ENCODE measurements around the gene DAGLA.

Gene DAGLA

DNA sequence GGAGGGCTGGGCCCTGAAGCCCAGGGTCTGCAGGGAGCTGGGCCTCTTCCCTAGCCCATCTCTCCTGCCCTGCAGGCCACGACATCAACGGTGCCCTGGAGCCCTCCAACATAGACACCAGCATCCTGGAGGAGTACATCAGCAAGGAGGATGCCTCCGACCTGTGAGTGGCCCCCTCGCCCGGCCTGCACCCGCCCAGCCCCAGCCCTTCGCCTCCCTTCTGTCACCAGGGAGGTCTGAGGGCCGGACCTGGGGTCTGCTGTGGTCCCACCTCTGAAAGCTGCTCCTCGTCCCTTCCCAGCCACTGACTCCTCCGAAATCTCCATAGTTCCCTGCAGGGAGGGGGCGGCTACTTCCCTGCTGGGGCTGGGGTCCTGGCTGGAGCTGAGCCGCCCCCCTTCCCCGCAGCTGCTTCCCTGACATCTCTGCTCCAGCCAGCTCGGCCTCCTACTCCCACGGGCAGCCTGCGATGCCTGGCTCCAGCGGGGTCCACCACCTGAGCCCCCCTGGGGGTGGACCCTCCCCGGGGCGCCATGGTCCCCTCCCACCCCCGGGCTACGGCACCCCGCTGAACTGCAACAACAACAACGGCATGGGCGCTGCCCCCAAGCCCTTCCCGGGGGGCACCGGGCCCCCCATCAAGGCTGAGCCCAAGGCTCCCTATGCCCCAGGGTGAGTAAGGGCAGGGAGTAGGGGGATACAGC, 85.5 kb downstream of the DAGLA start:
- ChIA-PET POLR2A (interaction anchor here (1.9 kb wide), 1 partner anchor 27 kb away, joined by 8 read pairs; the partner anchor contains the start of genes FEN1 and TMEM258), CTCF (no interaction called here)
- DNase-seq (ENCODE audit: extremely low spot score) = no peak
- TF ChIP-seq LEF1 (IDR thresholded peaks at IDR 0.05; ENCODE audit: borderline replicate concordance) (no peak), FOXK2 (IDR thresholded peaks at IDR 0.05) (no peak), TARDBP (IDR thresholded peaks at IDR 0.05) (no peak), SP1 (IDR thresholded peaks at IDR 0.05) (no peak), NFRKB (IDR thresholded peaks at IDR 0.05) (no peak), SUZ12 (IDR thresholded peaks at IDR 0.05) (no peak), L3MBTL2 (conservative IDR thresholded peaks at IDR 0.05) (no peak), FOXM1 (IDR thresholded peaks at IDR 0.05; ENCODE audit: borderline replicate concordance) (no peak), ARNT (IDR thresholded peaks at IDR 0.05) (no peak)

DNA sequence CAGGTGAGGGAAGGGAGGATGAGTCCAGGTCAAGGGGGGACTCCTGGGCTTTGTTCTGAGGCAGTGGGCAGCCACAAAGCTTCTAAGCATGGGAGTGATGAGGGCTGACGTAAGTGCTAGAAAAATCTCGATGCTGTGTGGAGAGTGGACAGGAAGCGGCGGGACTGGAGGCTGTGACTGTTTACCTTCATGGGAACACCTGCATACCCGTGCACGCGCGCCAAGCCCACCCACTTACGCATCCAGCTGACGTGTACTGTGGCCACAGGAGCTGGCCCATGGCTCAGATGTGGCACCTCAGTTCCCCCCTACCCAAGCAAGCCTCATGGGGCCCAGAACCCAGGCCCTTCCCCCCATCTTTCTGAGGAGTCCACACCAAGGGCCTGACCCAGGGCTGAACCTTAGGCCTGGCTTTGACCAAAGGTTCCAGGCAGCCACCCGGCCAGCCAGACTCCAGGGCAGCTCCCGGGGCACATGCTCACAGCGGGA, 86.2 kb downstream of the DAGLA start:
- POLR2A ChIA-PET = interaction anchor here (1.9 kb wide), 1 partner anchor 26 kb away, joined by 8 read pairs; the partner anchor contains the start of genes FEN1 and TMEM258
- CTCF ChIA-PET = interaction anchor here (1.1 kb wide), 1 partner anchor 22 kb away, joined by 3 read pairs; no protein-coding TSS in a partner anchor
- no peak for TF ChIP-seq ELF4 (IDR thresholded peaks at IDR 0.05)
- no peak for TF ChIP-seq LEF1 (IDR thresholded peaks at IDR 0.05; ENCODE audit: borderline replicate concordance)
- TF ChIP-seq FOXA1 (IDR thresholded peaks at IDR 0.05) = no peak
- TF ChIP-seq FOXM1 (IDR thresholded peaks at IDR 0.05; ENCODE audit: borderline replicate concordance) = no peak
- TF ChIP-seq CTBP1 (IDR thresholded peaks at IDR 0.05; ENCODE audit: borderline replicate concordance) = no peak
- no peak for TF ChIP-seq TARDBP (IDR thresholded peaks at IDR 0.05)
- TF ChIP-seq, protein P1, sequence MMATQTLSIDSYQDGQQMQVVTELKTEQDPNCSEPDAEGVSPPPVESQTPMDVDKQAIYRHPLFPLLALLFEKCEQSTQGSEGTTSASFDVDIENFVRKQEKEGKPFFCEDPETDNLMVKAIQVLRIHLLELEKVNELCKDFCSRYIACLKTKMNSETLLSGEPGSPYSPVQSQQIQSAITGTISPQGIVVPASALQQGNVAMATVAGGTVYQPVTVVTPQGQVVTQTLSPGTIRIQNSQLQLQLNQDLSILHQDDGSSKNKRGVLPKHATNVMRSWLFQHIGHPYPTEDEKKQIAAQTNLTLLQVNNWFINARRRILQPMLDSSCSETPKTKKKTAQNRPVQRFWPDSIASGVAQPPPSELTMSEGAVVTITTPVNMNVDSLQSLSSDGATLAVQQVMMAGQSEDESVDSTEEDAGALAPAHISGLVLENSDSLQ (IDR thresholded peaks at IDR 0.05) = no peak
- no peak for TF ChIP-seq FOXK2 (IDR thresholded peaks at IDR 0.05)
- no peak for TF ChIP-seq SUZ12 (IDR thresholded peaks at IDR 0.05)
- TF ChIP-seq L3MBTL2 (conservative IDR thresholded peaks at IDR 0.05) = no peak
- TF ChIP-seq ZNF384 (IDR thresholded peaks at IDR 0.05) = no peak
- no peak for TF ChIP-seq NFRKB (IDR thresholded peaks at IDR 0.05)
- no peak for TF ChIP-seq ARNT (IDR thresholded peaks at IDR 0.05)
- TF ChIP-seq SP1 (IDR thresholded peaks at IDR 0.05) = no peak
- no peak for DNase-seq (ENCODE audit: extremely low spot score)

DNA sequence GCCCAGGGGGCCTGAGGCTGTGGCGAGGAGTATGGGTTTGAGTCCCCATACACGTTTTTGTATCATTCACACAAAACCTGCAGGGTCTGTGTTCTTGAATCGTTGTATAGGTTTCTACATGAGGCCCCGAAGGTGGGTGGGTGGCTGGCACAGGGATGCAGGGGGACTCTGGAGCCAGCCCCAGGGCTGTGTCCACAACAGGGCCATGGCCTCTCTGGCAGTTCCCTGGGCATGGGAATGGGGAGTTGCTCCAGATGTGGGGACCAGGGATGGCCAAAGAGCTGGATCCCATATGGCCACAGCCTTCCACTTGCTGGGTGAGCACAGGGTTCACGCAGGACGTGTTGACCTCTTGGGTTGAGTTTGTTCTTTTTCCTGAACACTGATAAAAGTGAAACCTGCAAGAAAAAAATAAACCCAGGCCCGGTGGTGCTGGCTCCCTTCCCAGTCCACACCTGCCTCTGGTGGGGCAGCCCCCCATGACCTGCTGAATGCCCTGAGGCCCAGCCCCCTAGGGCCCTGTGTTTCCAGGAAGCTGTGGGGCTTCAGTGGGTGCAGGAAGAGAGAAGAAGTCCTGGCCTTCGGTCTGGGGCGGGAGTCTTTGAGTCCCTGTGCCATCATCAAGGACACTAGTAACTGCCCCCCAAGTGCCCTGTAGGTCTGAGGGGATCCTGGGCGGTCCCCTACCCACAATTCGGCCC, 88.3 kb downstream of the DAGLA start:
- TF ChIP-seq FOXK2 (IDR thresholded peaks at IDR 0.05) (no peak), FOXA1 (IDR thresholded peaks at IDR 0.05) (no peak), ELF4 (IDR thresholded peaks at IDR 0.05) (no peak)
- TF ChIP-seq, protein P1 (IDR thresholded peaks at IDR 0.05) = no peak
- no peak for DNase-seq (ENCODE audit: extremely low spot score)
- CTCF ChIA-PET = no interaction called here
- POLR2A ChIA-PET = no interaction called here

DNA sequence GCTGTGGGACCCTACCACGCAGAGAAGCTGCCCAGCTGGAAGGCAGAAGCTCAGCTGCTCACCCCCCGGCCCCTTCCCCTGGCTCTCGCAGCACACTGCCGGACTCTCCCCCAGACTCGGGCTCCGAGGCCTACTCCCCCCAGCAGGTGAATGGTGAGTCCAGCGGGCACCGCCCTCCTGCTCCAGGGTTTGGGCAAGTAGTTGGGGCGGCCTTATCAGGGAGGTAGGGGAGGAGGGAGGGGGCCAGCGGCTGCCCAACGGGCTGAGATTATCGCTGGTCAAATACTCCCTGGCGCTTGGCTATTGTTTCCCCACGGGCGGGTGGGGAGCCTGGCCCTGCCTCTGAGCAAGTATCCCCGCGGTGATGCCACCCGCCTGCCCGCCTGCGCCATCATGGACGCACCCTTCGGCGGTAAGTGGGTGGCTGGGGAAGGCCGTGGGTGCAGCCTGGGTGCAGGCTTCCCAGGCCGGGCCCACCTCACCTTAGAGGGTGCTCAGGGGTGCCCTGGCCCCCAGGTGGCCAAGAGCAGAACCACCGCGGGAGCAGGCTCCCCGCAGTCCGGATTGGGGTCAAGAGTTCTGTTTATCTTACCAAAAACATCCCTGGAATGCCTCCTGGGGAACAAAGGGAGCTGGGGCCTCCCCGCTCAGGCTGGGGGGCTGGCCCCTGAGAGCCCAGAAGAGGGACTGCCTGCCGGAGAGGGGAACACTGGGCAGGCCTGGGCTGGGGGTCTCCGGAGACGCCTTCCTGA, 89.2 kb downstream of the DAGLA start:
- DNase-seq (ENCODE audit: extremely low spot score) = no peak
- TF ChIP-seq LEF1 (IDR thresholded peaks at IDR 0.05; ENCODE audit: borderline replicate concordance) (no peak), SP1 (IDR thresholded peaks at IDR 0.05) (no peak), ARNT (IDR thresholded peaks at IDR 0.05) (no peak), BHLHE40 (IDR thresholded peaks at IDR 0.05; ENCODE audit: borderline replicate concordance) (no peak), FOXA1 (IDR thresholded peaks at IDR 0.05) (no peak), HDGF (IDR thresholded peaks at IDR 0.05; ENCODE audit: borderline replicate concordance) (no peak), ZNF384 (IDR thresholded peaks at IDR 0.05) (no peak), SUZ12 (IDR thresholded peaks at IDR 0.05) (no peak)
- TF ChIP-seq, protein P1 (IDR thresholded peaks at IDR 0.05) = no peak
- ChIA-PET CTCF (no interaction called here), POLR2A (no interaction called here)

DNA sequence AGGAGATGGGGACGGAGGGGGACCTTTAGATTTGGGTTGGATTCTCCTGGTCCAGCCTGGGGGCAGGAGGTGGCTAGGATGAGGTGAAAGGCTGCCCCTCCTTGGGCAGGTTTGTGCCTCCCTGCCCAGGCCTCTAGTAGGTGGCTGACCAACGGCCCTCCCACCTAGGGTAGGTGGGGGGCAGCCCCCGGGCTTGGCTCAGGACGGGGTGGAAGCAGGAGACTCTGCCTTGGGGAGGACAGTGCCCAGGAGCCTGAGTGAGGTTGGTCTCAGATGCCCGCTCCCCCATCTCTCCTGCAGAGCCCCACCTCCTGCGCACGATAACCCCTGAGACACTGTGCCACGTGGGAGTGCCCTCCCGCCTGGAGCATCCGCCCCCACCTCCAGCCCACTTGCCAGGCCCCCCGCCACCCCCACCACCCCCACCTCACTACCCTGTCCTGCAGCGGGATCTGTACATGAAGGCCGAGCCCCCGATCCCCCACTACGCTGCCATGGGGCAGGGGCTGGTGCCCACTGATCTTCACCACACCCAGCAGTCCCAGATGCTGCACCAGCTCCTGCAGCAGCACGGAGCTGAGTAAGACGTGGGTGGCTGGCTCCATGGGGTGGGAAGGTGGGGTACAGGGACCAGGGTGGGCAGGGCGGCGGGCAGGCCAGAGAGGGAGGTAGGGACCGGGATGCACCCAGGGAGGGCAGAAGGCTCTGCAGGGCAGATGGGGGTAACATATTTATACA, 89.9 kb downstream of the DAGLA start:
- ChIA-PET POLR2A (no interaction called here), CTCF (no interaction called here)
- no peak for TF ChIP-seq LEF1 (IDR thresholded peaks at IDR 0.05; ENCODE audit: borderline replicate concordance)
- no peak for TF ChIP-seq FOXA1 (IDR thresholded peaks at IDR 0.05)
- TF ChIP-seq TARDBP (IDR thresholded peaks at IDR 0.05) = no peak
- TF ChIP-seq FOXM1 (IDR thresholded peaks at IDR 0.05; ENCODE audit: borderline replicate concordance) = no peak
- DNase-seq (ENCODE audit: extremely low spot score) = no peak
